ENCODE results near the gene CA12.

- TF ChIP-seq POLR2A (IDR thresholded peaks at IDR 0.05) (no peak), CTCF (IDR thresholded peaks at IDR 0.05) (no peak), POLR2AphosphoS5 (IDR thresholded peaks at IDR 0.05) (no peak)
Observed at GRCh38 chr15:63340353-63340752, 41.3 kb downstream of the CA12 start.
